Tibial nerve (tissue), 3 donors: Measurements from ENCODE around the gene IFIT1.

ENCODE experiments used
- CTCF ChIP-seq, 5 experiments: fragments of 200-600 bp in 3 of 5; fragments of 450-650 bp in 2 of 5; sonication (generic) in 3 of 5; IDR thresholded peaks; one replicate each; pipeline ENCODE4 v1.5.1; 2016 to 2019; ENCODE audit warnings: antibody characterized with exemption in 5 of 5, mild to moderate bottlenecking in 3 of 5, moderate library complexity in 2 of 5
- POLR2A ChIP-seq, 2 donors: fragments of 450-650 bp; IDR thresholded peaks; one replicate each; pipeline ENCODE4 v1.6.1; 2017; ENCODE audit warnings: antibody characterized with exemption in 2 of 2, mild to moderate bottlenecking in 2 of 2, moderate library complexity in 2 of 2

- TF ChIP-seq CTCF (IDR thresholded peaks at IDR 0.05) (no peak), POLR2A (IDR thresholded peaks at IDR 0.05) (no peak)
These were observed 43.4 kb upstream of the IFIT1 start for GRCh38 chr10:89348975-89349374.
